Heart left ventricle (tissue), 16 donors: ENCODE data around the gene MSRB3. TPM values are rescaled to one million over a fixed set of nuclear protein-coding genes. Genes with fewer than 3 reads are reported as not detected.

Experiments used
- ATAC-seq, 4 donors: fragments of 200-7000 bp; cut with Tn5 transposase; one replicate each; pipeline ENCODE4 v1.9.1; 2020 to 2022; ENCODE audit warnings: moderate library complexity in 4 of 4, mild to moderate bottlenecking in 3 of 4, moderate number of reproducible peaks in 1 of 4
- DNase-seq, 5 donors: peaks; one replicate each; pipeline ENCODE4 v3.0.0-alpha.2; 2020
- H3K27ac ChIP-seq, 12 donors: fragments of 200-600 bp; sonication (generic) in 4 of 12; one replicate each; pipeline versions ENCODE4 v1.5.0 to v1.8.0; 2016 to 2022; ENCODE audit warnings: mild to moderate bottlenecking in 2 of 12
- H3K27me3 ChIP-seq, 9 donors: fragments of 200-600 bp; sonication (generic) in 2 of 9; one replicate each; pipeline versions ENCODE4 v1.5.1 to v1.8.0; 2016 to 2022; ENCODE audit warnings: mild to moderate bottlenecking in 3 of 9
- H3K36me3 ChIP-seq, 9 donors: fragments of 200-600 bp; sonication (generic) in 2 of 9; one replicate each; pipeline versions ENCODE4 v1.5.0 to v1.8.0; 2018 to 2022; ENCODE audit warnings: mild to moderate bottlenecking in 2 of 9
- H3K4me1 ChIP-seq, 12 donors: fragments of 200-600 bp; sonication (generic) in 4 of 12; one replicate each; pipeline versions ENCODE4 v1.5.0 to v1.8.0; 2016 to 2022; ENCODE audit warnings: mild to moderate bottlenecking in 3 of 12
- H3K4me3 ChIP-seq, 12 donors: fragments of 200-600 bp; sonication (generic) in 4 of 12; one replicate each; pipeline versions ENCODE4 v1.5.0 to v1.8.0; 2017 to 2022; ENCODE audit warnings: mild to moderate bottlenecking in 9 of 12, moderate library complexity in 4 of 12
- H3K9me3 ChIP-seq, 12 donors: fragments of 200-600 bp; sonication (generic) in 4 of 12; one replicate each; pipeline versions ENCODE4 v1.5.0 to v1.8.0; 2016 to 2022; ENCODE audit warnings: mild to moderate bottlenecking in 1 of 12
- CTCF ChIP-seq, 12 donors: fragments of 200-600 bp; sonication (generic) in 4 of 12; IDR thresholded peaks; one replicate each; pipeline versions ENCODE4 v1.5.0 to v1.8.0; 2018 to 2022; ENCODE audit warnings: antibody characterized with exemption in 12 of 12, mild to moderate bottlenecking in 5 of 12
- POLR2A ChIP-seq, 2 donors: fragments of 450-650 bp; IDR thresholded peaks; one replicate each; pipeline ENCODE4 v1.6.1; 2017; ENCODE audit warnings: antibody characterized with exemption in 2 of 2, mild to moderate bottlenecking in 2 of 2, moderate library complexity in 2 of 2
- WGBS, 4 donors: extraction: QIAGEN DNeasy Blood & Tissue Kit in 2 of 4; methylation state at CpG; one replicate each; pipeline versions ENCODE4 v1.1.5 to v1.1.7; 2013 to 2018; 5-methylcytosine and 5-hydroxymethylcytosine counted together
- intact Hi-C, 10 donors: fragments of 100-400 bp; cut with DNase I; formaldehyde crosslinking; loops; one replicate each; pipeline versions ENCODE4 v1.11.1 to v1.14.2; 2022
- polyA plus RNA-seq, 2 donors: library from polyadenylated mRNA; stranded (reverse); fragments of 200-250 nt; gene quantifications; one replicate each; pipeline ENCODE4 v1.2.3, GENCODE V29; 2013
- total RNA-seq, 9 donors: library from RNA; depleted of rRNA in 2 of 9; stranded (reverse); fragments of >200 nt in 2 of 9; fragmentation: NEBNext Ultra II Directional in 3 of 9; extraction: Animal tissue kit (Norgen Biotek cat#: 25700) in 3 of 9; gene quantifications; one replicate each; pipeline versions ENCODE4 v1.1.0 to v1.2.4, GENCODE V29; 2016 to 2023
- donor health status: ischemic (EF 13 %, LVEDD 7.1; RV severe dilation, severe dysfunction).
- donor health status: healthy with polysubstance abuse.
- donor health status: DM: no; HTN: yes; CAD: no.
- donor health status: DM: no; HTN: no; CAD: no.
- donor health status: ischemic (EF 25% LVEDD 6.9; RV normal size, moderate dysfunction).
- donor health status: ischemic (EF 25% LVEDD 5.7; RV mildly dilated, moderate dysfunction).
- donor health status: healthy.
- donor health status: DM: yes; HTN: yes; CAD: no.
- donor health status: ischemic (EF 35%, LVEDD 5.7; RV mildly dilated, moderate dysfunction).
- donor health status: nonischemic (EF 11% LVEDD 7.7; RV severe dilation, severe dysfunction).
- donor health status: DM: yes; HTN: yes; CAD: no.
- donor health status: PGD.
- donor health status: ischemic (EF 29% LVEDD 5.4; RV normal size, mild dysfunction).
- donor health status: nonischemic (EF 23%, LVEDD 6.1; RV moderate dilation, normal function).

MSRB3 gene
- total and polyA plus RNA-seq, 11 donors = 54.1 to 165 (median 117) TPM

DNA sequence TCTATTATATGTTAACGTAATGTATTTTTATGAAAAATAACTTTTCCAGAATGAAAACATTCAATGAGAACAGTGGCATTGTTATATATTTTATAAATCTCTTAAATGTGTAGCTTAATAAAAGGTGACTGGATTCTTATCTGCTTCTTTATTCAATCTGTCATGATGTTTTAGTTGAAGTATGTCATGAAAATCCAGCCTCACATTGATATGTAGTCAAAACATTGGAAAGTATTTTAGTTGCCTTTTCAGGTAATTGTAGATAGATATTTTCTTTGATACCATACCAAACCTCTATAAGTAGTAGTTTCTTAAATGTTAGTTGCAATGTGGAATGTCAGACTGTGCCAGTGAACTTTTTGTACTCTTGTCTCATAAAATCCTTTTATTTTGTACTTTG, 41.3 kb upstream of the MSRB3 start:
- Histone ChIP-seq H3K36me3 (peaks cover 0 to 30% (median 24%) of the 10 kb centered on the region in 9 donors), H3K27me3 (no peaks in the 10 kb centered on the region), H3K27ac (no peak overlapping the region), H3K9me3 (no peaks in the 10 kb centered on the region), H3K4me3 (no peak overlapping the region), H3K4me1 (peaks cover 0 to 3% (median 0%) of the 10 kb centered on the region in 12 donors)
- intact Hi-C loops = loop anchor here in 2 of 10 donors (10.0 kb wide), 2 partner anchors 112 to 442 kb away; partner anchors contain the start of gene WIF1 (in 1 of the 2)
- WGBS, 4 donors = 93 to 98% (median 97%) methylated on average over 1 of the region's 1 CpG
- DNase-seq (no peak), ATAC-seq (no peak)
- no peak for TF ChIP-seq POLR2A (IDR thresholded peaks at IDR 0.05)
- no peak for TF ChIP-seq CTCF (IDR thresholded peaks at IDR 0.05)

- Histone ChIP-seq H3K36me3 (peaks cover 0 to 43% (median 38%) of the 10 kb centered on the region in 9 donors), H3K27me3 (no peaks in the 10 kb centered on the region), H3K4me1 (no peaks in the 10 kb centered on the region), H3K4me3 (no peak overlapping the region), H3K27ac (no peak overlapping the region), H3K9me3 (no peaks in the 10 kb centered on the region)
- ATAC-seq = no peak
- 91 to 95% (median 93%) methylated on average over 3 of the region's 3 CpGs for WGBS, 4 donors
- no peak for DNase-seq
- TF ChIP-seq POLR2A (IDR thresholded peaks at IDR 0.05) (no peak), CTCF (IDR thresholded peaks at IDR 0.05) (no peak)
- intact Hi-C loops = loop anchor here in 2 of 10 donors (10.0 kb wide), 2 partner anchors 114 to 444 kb away; partner anchors contain the start of gene WIF1 (in 1 of the 2)
These were observed 39.9 kb upstream of the MSRB3 start for GRCh38 chr12:65238609-65239008.

DNA sequence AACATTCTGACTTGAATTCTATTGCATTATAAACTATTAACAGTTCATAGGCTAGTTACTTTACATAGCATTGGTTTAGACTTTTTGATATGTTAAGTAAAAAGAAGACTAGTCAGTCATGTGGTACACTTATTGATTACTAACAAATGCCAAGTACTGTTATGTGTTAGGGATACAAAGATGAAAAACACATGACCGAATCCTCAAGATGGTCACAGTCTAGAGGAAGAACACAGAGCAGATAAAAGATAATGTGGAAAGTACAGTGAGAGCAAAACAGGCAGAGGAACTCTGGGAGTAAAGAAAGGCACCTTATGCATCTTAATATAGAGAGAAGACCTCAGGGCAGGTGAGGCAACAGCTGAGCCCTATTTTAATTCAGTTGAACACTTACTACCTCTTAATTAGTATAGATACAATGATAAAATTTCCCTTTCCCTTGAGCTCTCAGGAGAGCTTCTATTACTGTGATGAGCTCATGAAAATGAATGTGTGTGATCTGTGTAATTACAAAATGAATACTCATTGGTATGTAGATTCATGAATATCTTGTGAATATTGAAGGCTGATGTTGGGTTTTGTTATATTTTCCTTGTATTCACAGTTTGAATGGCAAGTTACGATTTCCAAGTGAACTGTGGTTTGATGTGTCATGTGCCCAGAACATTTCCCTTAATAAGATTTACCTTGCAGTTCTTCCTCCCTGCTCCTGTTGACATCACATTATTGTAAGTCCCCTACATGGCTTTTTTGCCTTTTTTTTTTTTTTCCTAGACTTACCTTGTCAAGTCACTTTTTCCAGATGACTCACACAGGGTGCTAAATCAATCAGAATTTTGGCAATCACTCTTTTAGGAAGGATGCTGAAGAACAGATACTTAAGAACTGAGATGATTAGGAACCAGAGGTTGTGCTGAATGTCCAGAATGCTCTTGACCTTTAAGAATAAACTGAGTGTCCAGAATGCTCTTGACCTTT, 29.5 kb upstream of the MSRB3 start:
- no peak overlapping the region for H3K4me3 ChIP-seq
- intact Hi-C loops = no loop called here
- TF ChIP-seq POLR2A (IDR thresholded peaks at IDR 0.05) (no peak), CTCF (IDR thresholded peaks at IDR 0.05) (no peak)
- ATAC-seq (no peak), DNase-seq (no peak)
- 89 to 96% (median 91%) methylated on average over 2 of the region's 2 CpGs for WGBS, 4 donors
- H3K36me3 ChIP-seq = peaks cover 0 to 56% (median 29%) of the 10 kb centered on the region in 9 donors
- no peak overlapping the region for H3K27ac ChIP-seq
- no peaks in the 10 kb centered on the region for H3K9me3 ChIP-seq
- H3K27me3 ChIP-seq = no peaks in the 10 kb centered on the region
- H3K4me1 ChIP-seq = no peaks in the 10 kb centered on the region

- H3K9me3 ChIP-seq = no peaks in the 10 kb centered on the region
- intact Hi-C loops = no loop called here
These were observed 26.0 kb upstream of the MSRB3 start for GRCh38 chr12:65252515-65252914.

More at GRCh38 chr12:65252515-65252914, 26.0 kb upstream of the MSRB3 start:
- WGBS, 4 donors = 69 to 74% (median 71%) methylated on average over 1 of the region's 1 CpG
- DNase-seq (no peak), ATAC-seq (no peak)
- Histone ChIP-seq H3K27ac (no peak overlapping the region), H3K36me3 (peaks cover 0 to 22% (median 3%) of the 10 kb centered on the region in 9 donors), H3K4me3 (no peak overlapping the region), H3K4me1 (no peaks in the 10 kb centered on the region), H3K27me3 (no peaks in the 10 kb centered on the region)
- TF ChIP-seq CTCF (IDR thresholded peaks at IDR 0.05) (no peak), POLR2A (IDR thresholded peaks at IDR 0.05) (no peak)
